ENCODE measurements around the gene EEIG1.
A peak's percentile ranks its signal among the peaks of the same experiment; 100 is the strongest.

The EEIG1 gene

DNA sequence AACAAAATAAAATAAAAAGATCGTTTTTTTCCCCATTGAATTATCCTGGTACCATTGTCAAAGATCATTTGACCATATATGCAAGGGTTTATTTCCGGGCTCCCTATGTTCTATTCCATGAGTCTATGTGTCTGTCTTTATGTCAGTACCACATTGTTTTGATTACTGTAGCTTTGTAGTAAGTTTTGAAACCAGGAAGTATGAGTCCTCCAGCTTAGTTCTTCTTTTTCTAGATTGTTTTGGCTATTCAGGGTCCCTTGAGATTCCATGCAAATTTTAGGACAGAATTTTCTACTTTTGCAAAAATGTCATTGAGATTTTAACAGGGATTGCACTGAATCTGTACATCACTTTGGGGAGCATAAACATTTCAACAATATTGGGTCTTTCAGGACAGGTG is 18.7 kb upstream of the EEIG1 start:
- DNase-seq = no peak

DNA sequence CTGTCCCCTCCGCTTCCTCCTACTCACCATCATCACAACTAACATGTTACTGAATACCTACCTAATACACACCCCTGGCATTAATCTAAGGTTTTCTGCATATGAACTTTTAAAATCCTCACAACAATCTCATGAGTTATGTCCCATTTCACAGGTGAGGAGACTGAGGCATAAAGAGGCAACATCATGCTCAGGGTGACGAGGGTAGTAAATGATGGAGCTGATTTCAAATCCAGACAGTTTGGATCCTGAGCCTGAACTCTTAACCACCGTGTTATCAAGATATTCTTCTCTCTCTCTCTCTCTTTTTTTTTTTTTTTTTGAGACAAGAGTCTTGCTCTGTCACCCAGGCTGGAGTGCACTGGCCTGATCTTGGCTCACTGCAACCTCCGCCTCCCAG is 12.9 kb upstream of the EEIG1 start:
- no peak for DNase-seq

DNA sequence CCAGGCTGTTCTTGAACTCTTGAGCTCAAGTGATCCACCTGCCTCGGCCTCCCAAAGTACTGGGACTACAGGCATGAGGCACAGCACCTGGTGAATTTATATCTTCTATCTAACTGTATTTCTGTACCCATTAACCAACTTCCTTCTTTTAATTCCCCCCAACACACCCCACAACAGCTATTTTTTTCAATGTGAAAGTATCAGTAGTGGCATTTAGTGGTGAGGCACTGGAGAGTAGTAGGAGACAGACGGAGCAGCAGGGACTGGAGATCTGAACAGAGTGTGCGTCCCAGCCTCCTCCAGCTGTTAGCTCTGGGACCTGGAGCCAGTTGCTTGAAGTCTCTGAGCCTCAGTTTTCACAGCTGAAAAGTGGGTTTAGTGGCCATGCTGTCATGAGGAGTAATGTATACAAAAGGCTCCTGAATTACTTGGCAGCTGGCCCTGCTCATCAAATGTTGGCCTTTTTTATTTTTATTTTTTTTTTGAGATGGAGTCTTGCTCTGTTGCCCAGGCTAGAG is 11.0 kb upstream of the EEIG1 start:
- no peak for DNase-seq

DNA sequence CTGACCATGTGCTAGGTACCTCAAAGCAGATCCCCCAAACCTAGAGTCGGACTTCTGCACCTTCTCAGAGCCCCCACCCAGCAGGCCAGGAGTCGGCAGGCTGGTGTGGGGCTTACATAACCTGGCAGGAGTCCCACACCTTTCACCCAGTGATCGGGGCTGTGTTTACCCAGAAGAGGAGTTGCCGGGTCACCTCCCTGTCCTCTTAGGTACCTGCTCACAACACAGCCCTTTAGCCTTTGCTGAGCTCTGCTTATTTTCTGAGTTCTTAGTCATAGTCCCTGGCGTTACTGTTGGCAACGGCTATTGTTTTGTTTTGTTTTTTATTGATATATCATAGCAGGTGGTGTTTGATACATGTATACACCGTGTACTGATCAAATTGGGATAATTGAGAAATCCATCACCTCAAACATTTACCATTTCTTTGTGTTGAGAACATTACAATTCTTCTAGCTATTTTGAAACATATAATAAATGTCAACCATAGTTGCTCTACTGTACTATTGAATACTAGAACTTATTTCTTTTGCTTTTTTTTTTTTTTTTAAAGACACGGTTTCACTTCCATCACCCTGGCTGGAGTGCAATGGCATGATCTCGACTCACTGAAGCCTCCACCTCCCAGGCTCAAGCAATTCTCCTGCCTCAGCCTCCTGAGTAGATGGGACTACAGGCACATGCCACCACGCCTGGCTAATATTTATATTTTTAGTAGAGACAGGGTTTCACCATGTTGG is 10.4 kb upstream of the EEIG1 start:
- no peak for DNase-seq

DNA sequence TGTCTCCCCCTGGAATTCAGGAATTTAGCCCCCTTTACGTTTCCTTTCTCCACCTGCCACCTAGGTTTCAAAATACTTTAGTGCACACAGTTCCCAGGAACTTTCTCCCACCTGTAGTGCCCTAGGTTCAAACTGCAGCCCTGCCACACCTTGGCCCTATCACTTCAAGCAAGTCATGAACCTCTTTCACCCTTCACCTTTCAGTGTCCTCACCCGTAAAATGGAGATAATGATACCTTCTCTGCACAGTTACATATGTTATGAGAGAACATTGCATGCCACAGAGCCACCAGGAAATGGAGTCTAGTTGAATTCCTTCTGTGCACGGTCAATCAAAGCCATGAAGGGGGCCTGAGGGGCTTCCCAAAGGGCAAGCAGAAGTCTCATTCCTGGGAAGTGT is 9.8 kb upstream of the EEIG1 start:
- no peak for DNase-seq

DNA sequence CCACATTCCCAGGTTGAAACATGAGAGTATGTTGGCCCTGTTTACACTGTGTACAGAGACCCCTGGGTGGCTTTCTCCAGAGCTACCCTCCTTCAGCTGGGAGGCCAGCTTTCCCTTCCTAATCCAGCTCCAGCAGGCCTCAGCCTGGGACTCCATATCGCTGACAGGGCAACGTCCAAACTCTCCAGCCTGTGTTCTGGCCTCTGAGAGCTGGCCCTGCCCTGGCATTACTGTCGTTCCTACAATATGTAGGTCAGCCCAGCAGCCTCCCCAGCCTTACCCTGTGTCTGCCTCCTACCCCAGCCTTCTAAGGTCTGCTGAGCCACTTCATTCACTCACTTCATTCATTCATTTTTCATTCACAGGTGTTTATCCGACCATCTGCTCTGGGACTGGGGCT is 8.3 kb upstream of the EEIG1 start:
- DNase-seq = no peak

DNA sequence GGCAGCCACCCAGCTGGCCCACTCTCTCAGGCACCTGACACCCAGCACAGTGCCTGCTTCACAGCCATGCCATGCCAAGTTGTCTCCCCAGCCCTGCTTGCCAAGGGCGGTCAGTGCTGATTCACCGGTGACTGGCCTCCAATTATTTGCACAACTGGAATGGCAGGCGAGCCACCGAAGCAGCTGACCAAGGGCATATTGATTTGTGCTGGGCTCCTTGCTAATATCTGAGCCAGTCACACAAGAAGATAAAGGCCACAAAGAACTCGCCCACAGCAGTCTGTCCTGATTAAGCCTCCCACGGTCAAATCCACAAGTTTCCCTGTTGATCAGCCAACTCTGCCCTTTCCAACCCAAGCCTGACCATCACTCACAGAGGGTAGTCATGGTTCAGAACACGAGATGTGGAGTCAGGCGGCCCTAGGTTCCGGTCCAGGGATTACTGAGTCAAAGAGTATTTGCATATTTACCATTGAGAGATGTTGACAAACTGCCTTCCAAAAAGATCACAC is 6.4 kb upstream of the EEIG1 start:
- no peak for DNase-seq

DNA sequence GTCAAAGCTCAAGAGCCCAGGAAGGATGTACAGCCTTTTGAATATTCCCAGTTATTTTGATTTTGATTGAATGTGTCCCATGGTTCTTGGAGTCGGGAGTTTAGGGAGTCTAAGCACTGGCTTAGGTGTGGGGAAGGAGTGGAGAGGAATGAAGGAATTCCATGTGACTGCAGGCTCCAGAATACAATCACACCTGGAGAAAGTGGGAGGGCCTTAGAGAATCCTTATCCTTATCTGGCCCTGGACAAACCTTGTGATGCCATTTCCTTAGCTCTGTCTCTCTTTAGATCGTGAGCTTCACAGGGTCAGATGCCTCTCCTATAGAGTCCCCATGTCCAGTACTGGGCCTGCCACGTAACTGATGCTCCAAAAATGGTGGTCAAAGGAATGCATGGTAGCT is 4.2 kb upstream of the EEIG1 start:
- no peak for DNase-seq

DNA sequence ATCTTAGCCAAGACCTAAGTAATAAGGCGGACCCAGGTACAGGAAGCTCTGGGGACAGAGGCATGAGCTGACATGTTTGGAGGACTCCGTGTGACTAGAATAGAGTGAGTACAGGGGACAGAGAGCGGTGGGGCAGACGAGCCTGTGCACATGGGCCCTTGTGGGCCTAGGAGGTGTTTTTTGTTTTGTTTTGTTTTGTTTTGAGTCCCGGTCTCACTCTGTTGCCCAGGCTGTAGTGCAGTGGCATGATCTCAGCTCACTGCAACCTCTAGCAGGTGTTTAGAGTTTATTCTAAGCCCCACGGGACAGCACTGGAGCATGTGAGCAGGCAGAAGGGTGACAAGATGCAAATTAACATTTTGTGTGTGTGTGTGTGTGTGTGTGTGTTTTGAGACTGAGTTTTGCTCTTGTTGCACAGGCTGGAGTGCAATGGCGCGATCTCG is 3.1 kb upstream of the EEIG1 start:
- no peak for DNase-seq

DNA sequence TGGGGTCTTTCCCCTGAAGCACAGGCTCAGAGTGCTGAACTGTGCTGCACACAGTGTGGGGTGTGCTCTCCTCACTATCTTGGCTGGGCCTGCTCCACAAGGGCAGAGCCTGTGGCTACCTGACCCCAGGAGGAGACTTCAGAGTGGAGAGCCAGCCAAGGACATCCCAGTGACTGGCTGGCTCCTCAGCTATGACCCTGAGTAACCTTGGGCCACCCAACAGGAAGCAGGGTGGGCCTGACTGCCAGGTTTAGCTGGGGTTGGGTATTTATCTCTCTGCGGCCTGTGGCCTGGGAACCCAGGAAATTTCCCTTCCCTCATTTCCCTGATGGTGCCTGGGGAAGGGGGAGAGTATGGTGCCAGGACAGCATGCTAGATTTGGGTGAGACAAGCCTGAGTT is 2.1 kb upstream of the EEIG1 start:
- DNase-seq = no peak

DNA sequence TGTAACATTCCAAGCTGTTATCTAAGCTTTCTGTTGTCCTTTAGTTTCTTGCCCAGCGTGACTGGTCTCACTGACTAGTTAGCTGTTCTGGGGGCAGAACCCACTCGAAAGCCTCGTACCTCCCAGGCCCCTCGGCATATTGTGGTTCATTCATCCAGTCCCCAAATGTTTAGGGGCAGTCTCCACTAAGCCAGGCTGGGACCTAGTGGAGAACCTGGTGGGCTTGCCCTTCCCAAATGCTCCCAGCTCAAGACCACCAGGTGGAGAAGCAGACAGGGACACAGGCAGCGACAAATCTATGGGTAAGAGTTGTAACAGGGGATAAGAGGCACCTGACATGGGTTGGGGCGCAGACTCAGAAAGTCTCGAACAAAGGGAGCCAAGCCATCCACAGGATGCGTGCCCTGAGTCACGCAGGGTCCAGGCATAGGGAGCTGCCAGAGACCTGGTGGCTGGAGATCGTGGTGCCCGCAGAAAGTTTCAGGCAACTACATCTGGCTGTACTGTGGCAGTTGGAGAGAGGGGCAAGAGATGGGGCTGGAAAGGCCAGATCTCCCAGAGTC is 851 bp upstream of the EEIG1 start:
- peak in 1 of 4 experiments; percentile 36 for DNase-seq

DNA sequence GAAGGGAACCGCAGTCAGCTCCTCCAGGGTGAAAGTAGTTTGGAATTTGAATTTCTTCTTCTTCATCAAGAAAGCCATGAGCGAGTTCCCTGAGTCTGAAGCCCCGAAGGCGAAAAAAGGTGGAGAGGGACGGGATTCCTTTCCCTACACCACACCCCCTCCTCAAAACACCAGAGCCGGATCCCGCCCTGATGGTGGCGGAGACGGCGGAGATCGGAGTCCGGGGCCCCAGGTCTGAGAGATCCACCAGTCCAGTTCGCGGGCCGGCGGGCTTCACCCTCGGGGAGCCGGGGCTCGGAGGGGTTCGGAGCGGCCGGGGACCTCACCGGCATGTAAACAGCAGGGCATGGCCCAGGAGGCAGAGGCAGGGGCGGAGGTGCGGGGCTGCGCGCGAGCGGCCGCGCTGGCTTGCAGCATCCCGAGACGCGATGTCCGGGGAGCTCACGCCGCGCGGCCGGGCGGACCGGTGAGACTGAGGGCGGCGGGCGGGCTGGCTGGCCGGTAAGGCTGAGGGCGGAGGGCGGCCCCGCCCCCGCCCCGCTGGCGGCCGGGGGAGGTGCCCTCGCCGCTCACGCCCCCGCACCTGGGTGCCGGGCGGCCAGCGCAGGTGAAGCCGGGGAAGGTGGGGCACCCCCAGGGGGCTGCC is 606 bp downstream of the EEIG1 start:
- DNase-seq = peak in 1 of 4 experiments; percentile 47

DNA sequence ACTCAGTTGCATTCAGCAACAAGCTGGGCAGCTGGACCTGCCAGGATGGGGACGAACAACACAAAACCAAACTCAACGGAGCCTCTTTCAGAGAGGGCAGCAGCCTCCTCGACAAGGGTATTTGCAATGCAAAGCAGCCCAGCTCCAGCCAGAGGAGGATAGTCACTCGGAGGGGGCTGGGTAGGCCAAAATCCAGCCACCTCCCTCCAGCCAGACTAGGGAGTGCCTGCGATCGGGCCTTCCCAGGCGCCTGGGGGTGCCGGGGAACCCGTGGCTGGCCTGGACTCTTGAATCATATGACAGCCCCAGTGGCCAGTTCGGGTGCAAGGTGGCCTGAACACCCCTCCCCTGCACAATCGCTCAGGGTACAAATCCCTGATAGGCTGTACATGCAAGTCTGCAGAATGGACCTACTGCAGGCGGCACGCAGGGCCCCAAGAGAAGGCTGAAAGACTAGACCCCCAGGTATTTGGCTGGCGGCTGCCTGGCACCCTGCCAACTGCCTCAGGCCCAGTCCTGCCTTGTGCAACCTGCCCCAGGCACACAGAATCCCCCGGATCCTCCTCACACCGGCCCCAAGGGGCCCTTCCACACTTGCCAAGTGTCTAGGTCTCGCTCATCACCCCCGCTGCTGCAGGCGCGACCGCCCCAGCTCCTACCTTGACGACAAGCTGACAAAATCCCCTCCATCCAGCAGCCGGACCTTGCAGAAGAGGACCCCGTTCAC is 1.3 kb downstream of the EEIG1 start:
- no peak for DNase-seq

DNA sequence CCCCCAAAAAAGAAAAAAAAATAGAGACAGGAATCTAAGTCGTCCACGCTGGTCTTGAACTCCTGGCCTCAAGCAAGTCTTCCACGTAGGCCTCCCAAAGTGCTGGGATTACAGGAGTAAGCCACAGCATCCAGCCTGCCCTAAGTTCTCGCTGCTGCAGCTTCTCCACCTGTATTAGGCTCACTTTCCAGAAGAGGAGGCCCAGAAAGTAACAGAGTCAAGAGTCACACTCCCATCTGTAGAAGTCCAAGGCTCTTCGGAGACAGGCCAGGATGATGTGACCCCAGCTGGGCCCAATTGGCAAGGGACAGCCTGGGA is 1.8 kb downstream of the EEIG1 start:
- DNase-seq = no peak

DNA sequence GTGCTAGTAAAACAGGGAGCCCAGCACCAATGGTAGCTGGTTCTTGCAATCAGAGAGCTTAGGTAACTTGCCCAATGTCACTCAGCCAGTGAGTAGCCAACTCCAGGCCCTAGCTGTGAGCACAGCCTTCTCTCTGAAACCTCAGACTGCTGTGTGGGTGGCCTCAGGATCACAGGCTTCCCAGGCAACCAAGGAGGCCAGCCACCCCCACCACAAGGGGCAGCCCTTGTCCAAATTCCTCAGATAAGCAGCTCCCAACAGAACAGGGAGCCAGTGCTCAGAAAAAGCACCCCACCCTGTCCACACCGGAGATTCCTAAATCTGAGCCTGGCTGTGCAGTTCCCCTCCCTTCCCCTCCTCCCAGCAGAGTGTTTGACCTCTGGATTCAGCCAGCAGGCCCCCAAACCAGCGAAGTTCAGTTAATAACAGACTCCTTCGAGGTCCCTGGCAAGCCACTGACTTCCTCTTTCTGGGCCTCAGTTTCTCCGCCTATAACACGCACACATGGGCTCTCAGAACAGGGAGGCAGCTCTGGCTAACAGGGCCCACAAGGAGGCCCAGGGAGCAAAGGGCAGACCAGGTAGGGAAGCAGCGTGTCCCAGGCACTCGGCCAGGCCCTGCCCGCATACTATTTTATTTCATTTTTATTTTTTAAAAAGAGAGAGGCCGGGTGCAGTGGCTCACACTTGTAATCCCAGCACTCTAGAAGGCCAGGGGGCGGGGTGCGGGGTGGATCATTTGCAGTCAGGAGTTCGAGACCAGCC is 2.7 kb downstream of the EEIG1 start:
- no peak for DNase-seq

DNA sequence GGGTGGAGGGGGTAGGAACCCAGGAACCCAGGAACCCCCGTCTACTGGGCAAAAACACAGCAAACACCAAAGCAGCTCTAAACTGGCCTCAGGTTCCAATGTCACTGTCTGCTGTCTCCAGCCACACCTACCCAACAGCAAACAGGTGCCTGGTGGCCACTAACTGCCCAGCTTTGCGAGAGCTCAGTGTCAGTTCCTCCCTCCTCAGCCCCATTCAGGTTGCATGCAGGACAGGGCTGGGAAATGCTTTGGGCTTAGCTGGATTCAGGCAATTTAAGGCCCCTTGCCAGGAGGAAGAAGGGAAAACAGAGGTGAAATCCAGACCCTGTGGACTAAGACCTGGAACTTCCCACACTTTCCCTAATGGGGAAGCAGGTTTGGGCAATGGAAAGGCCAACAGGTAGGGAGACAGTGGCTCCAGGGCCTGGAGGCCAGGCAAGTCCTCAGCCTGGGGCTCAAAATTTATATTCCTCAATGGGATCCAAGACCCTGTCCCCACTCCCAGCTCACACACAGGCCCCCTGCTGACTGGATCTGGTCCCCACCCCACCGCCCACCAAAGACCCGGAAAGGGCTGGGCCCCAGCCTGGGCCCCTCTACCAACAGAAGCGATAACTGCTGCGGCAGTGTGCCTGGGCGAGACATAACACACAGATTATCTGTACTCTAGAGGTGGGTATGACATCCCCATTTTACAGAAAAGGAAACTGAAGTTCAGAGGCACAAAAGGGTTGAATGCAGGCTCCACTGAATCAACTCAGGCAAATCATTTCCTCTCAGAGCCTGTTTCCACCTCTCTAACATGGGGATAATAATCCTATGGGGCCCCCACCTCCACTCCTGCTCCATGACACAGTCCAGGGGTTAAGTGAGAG is 3.5 kb downstream of the EEIG1 start:
- DNase-seq = no peak

DNA sequence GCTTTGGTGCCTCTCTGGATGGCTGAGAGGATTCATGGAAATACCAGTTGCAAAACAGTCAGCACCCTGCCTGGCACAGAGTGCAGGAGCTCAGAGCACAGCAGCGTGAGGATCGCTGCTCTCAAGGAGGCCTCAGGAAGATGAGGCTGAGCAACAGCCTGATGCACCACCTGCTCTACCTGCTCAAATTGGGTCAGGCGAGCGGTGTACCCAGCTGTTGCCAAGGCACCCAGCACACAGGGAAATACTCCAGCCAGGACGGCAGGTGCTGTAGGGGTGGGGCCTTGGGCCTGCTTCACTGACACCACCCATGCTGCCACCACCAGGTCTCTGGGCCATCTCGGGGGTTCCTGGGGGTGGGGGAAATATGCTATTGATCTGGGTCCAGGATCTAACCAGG is 4.3 kb downstream of the EEIG1 start:
- no peak for DNase-seq

DNA sequence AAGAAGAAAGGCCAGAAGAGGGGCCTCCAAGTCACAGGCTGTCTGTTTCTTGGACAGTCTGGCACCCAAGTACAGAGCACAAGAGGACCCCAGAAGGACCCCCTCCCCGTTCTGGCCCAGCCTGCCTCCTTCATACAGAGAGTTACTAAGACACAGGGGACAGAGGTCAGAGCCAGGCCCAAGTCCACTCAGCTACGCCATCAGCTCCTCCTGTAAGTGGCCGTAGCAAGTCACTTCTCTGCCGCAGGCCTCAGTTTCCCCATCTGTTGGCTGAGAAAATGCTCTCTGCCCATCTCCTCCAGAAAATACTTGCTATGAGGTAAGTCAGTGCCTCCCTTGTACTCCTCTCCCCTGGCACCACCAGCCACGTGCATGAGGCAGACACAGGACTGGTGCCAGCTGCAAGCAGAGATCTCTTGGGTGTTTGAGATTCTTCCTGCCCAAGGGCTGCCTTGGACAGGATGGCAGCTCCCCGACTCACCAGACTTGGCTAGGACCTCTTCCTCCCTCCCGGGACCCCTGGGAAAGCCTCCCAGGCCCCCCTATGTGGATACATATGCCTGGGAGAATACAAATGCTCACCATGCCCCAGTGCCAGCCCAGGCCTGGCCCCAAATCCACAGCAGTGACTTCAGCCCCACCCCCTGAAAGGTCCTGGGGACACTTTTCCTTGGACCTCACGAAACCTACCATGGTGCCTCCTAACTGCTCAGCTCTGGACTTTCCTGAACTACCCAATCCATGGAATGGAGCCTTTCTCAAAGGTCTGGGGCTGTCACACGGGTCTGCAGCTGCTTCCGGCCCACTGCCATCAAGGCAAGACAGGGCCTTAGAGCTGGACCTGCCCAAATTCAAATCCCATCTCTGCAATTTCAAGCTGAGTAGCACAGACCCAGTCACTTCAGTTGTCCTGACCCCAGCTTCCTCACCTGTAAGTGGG is 5.1 kb downstream of the EEIG1 start:
- no peak for DNase-seq

DNA sequence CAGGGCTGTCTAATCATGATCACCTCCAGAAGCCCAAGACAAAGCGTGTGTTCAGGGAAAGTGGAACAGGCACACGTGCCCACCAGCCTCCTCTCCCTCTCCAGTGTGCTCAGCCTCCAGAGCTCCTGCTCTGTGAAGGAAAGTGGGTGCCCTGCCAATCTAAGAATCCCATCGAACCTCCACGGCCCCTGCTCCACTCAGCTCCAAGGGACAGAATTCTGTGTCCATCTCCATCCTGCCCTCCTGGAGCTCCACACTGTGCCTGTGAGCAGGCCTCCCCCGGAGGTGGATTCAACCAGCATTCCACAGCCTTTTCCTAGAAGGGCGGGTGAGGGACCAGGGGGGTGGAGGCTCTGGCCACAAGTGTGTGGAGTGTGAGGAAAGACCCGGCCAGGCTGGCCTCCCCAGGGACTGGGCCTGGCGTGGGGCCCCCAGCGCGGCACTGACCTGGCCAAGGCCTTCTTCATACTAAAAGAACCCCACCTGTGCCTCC is 6.0 kb downstream of the EEIG1 start:
- no peak for DNase-seq

Data from activated naive CD4-positive, alpha-beta T cell (primary cell).